ENCODE measurements around the gene TPH2.

DNA sequence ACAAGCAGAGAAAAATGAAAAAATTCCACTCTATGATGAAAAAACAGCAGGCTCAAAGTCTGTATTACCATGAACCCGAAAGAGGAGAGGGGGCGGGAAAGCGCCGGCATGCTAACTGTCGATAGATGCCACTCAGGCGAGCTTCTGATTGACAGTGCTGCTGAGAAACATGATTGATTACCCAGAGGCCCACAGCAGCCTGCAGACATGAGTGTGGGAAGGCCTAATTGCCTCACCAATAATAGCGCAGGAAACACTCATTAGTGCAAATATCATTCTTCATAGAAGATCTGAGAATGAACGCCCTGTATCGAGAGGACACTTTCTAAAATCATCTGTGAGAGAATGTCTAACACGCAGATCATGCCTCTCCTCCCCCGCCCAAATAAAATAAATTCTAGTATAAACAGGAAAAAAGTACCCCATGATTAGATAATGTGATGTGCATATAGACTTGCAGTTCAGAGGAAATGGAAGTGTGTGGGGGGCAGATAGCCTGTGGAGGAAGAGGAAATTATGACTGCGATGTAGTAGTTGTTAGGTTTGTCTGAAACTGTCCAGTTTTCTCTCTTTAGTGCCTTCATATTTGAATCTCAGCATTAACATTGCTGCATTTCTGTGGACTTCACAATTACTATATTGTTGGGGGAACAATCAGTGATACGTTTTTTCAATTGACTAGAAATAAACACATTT lies 15.6 kb downstream of the TPH2 start:
- TF ChIP-seq, protein P1, sequence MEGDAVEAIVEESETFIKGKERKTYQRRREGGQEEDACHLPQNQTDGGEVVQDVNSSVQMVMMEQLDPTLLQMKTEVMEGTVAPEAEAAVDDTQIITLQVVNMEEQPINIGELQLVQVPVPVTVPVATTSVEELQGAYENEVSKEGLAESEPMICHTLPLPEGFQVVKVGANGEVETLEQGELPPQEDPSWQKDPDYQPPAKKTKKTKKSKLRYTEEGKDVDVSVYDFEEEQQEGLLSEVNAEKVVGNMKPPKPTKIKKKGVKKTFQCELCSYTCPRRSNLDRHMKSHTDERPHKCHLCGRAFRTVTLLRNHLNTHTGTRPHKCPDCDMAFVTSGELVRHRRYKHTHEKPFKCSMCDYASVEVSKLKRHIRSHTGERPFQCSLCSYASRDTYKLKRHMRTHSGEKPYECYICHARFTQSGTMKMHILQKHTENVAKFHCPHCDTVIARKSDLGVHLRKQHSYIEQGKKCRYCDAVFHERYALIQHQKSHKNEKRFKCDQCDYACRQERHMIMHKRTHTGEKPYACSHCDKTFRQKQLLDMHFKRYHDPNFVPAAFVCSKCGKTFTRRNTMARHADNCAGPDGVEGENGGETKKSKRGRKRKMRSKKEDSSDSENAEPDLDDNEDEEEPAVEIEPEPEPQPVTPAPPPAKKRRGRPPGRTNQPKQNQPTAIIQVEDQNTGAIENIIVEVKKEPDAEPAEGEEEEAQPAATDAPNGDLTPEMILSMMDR (IDR thresholded peaks at IDR 0.05) = no peak
- TF ChIP-seq POLR2A (IDR thresholded peaks at IDR 0.05) = no peak
